ENCODE results near the gene MT1E.
"Not testable (repeated sequence)": the region's sequence is repeated elsewhere in the genome, so short reads cannot be mapped to it uniquely, and the experiment has no call there.

MT1E gene

GRCh38 chr16:56616608-56617211 lies 8.9 kb upstream of the MT1E start:
- TF ChIP-seq, protein P1, sequence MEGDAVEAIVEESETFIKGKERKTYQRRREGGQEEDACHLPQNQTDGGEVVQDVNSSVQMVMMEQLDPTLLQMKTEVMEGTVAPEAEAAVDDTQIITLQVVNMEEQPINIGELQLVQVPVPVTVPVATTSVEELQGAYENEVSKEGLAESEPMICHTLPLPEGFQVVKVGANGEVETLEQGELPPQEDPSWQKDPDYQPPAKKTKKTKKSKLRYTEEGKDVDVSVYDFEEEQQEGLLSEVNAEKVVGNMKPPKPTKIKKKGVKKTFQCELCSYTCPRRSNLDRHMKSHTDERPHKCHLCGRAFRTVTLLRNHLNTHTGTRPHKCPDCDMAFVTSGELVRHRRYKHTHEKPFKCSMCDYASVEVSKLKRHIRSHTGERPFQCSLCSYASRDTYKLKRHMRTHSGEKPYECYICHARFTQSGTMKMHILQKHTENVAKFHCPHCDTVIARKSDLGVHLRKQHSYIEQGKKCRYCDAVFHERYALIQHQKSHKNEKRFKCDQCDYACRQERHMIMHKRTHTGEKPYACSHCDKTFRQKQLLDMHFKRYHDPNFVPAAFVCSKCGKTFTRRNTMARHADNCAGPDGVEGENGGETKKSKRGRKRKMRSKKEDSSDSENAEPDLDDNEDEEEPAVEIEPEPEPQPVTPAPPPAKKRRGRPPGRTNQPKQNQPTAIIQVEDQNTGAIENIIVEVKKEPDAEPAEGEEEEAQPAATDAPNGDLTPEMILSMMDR (IDR thresholded peaks at IDR 0.05; ENCODE audit: extremely low read depth, insufficient read depth, missing control alignments) = no peak
- in situ Hi-C loops (cut with MboI; ENCODE audit: low pct_unique_long_range_greater_than_20kb, low sequenced_read_pairs, unreplicated experiment) = no loop called here
- DNase-seq (ENCODE audit: low spot score) = no peak

GRCh38 chr16:56617212-56618085 lies 8.1 kb upstream of the MT1E start:
- TF ChIP-seq, protein P1 (IDR thresholded peaks at IDR 0.05; ENCODE audit: extremely low read depth, insufficient read depth, missing control alignments) = no peak
- in situ Hi-C loops (cut with MboI; ENCODE audit: low pct_unique_long_range_greater_than_20kb, low sequenced_read_pairs, unreplicated experiment) = no loop called here
- no peak for DNase-seq (ENCODE audit: low spot score)

DNA sequence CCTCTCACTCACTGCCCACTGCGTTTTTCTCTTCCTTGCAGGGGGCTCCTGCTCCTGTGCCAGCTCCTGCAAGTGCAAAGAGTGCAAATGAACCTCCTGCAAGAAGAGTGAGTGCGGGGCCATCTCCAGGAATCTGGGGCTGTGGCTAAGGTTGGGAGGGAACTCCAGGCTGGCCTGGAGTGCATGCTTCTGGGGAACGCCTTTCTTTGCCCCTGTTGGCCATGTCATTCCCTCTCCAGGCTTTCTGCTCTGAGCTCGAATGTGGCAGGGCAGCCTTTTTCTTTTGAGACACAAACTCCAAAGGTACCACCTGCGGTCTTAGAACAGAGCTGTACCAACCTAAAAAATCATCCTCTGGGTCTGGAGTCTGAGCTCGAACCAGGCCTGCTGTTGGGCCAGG lies 7.4 kb upstream of the MT1E start:
- no peak for DNase-seq (ENCODE audit: low spot score)
- in situ Hi-C loops (cut with MboI; ENCODE audit: low pct_unique_long_range_greater_than_20kb, low sequenced_read_pairs, unreplicated experiment) = no loop called here
- TF ChIP-seq, protein P1 (IDR thresholded peaks at IDR 0.05; ENCODE audit: extremely low read depth, insufficient read depth, missing control alignments) = no peak

DNA sequence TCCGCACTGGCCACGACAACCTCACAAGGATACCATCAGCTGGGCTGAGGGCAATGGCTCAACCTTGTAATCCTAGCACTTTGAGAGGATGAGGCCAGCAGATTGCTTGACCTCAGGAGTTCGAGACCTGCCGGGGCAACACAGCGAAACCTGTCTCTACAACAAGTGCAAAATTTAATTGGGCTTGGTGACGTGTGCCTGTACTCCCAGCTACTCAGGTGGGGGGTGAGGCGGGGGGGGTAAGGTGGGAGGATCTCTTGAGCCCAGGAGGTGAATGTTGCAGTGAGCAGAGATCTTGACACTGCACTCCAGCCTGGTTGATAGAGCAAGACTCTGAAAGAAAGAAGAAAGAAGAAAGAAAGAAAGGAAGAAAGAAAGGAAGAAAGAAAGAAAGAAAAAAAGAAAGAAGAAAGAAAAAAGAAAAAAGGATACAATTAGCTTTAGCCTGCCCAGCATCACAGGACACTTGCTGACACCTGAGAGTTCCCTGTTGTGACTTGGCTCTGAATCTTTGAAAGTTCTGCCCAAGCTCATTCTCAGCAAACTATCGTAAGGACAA lies 5.2 kb upstream of the MT1E start:
- no peak for DNase-seq (ENCODE audit: low spot score)
- TF ChIP-seq, protein P1 (IDR thresholded peaks at IDR 0.05; ENCODE audit: extremely low read depth, insufficient read depth, missing control alignments) = no peak
- in situ Hi-C loops (cut with MboI; ENCODE audit: low pct_unique_long_range_greater_than_20kb, low sequenced_read_pairs, unreplicated experiment) = no loop called here

- in situ Hi-C loops (cut with MboI; ENCODE audit: low pct_unique_long_range_greater_than_20kb, low sequenced_read_pairs, unreplicated experiment); DNase-seq (ENCODE audit: low spot score): not testable (repeated sequence)
These were observed 3.7 kb upstream of the MT1E start for GRCh38 chr16:56621665-56622445.

- DNase-seq (ENCODE audit: low spot score); in situ Hi-C loops (cut with MboI; ENCODE audit: low pct_unique_long_range_greater_than_20kb, low sequenced_read_pairs, unreplicated experiment): not testable (repeated sequence)
These were observed 2.4 kb upstream of the MT1E start for GRCh38 chr16:56623184-56623583.

DNA sequence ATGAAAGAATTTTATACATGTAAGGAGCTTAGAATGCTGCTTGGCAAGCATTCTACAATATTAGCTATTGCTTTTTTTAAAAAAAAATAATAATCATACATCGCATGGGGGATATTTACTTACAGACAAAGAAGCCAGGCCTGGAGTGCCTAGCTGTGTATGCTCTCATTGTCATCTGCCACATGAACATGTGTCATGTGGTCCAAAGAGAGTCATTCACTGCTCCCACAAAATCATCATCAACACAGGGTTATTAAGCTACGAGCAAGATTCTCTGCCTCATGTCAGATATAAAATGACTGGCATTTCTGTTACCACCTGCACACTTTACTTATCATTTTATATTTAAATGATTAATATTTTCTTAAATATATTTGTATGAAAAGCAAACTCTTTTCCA lies 1.9 kb upstream of the MT1E start:
- DNase-seq (ENCODE audit: low spot score) = no peak
- TF ChIP-seq, protein P1 (IDR thresholded peaks at IDR 0.05; ENCODE audit: extremely low read depth, insufficient read depth, missing control alignments) = no peak
- in situ Hi-C loops (cut with MboI; ENCODE audit: low pct_unique_long_range_greater_than_20kb, low sequenced_read_pairs, unreplicated experiment) = no loop called here
